MCF 10A (cell line): ENCODE measurements around the gene LRRC32. TPM values are rescaled to one million over a fixed set of nuclear protein-coding genes. Genes with fewer than 3 reads are reported as not detected.

Experiments
- BruUV-seq: library from RNA; stranded (reverse); fragments of 400-500 nt; replicated peaks from 2 replicates; lab custom pipeline; 2021; lab: Mats Ljungman, UMichigan
- CTCF ChIA-PET: fragments of 300-600 bp; sonication (Branson Sonifier 250); formaldehyde crosslinking; extraction: SDS; loops from one replicate; lab custom pipeline; 2021; ENCODE audit warnings: antibody characterized with exemption, inconsistent platforms; lab: Yijun Ruan, JAX
- POLR2A ChIA-PET: fragments of 300-600, 350-650 bp; sonication (Branson Sonifier 250); formaldehyde crosslinking; extraction: SDS; loops from one replicate; lab custom pipeline; 2020; ENCODE audit warnings: antibody characterized with exemption, inconsistent platforms; lab: Yijun Ruan, JAX
- DNase-seq: peaks from one replicate; pipeline ENCODE4 v3.0.0-alpha.2; 2018; ENCODE audit not compliant: unreplicated experiment
- H3K27ac Mint-ChIP-seq: one replicate; pipeline ENCODE4 v1.8.0; 2022; ENCODE audit warnings: mild to moderate bottlenecking, low read depth, mixed read lengths; ENCODE audit not compliant: unreplicated experiment
- H3K27me3 Mint-ChIP-seq: one replicate; pipeline ENCODE4 v1.8.0; 2022; ENCODE audit warnings: mixed read lengths; ENCODE audit not compliant: insufficient read depth, unreplicated experiment
- H3K36me3 Mint-ChIP-seq: one replicate; pipeline ENCODE4 v1.8.0; 2022; ENCODE audit warnings: mild to moderate bottlenecking, moderate library complexity, mixed read lengths; ENCODE audit not compliant: insufficient read depth, unreplicated experiment
- H3K4me1 Mint-ChIP-seq: one replicate; pipeline ENCODE4 v1.8.0; 2022; ENCODE audit warnings: mixed read lengths; ENCODE audit not compliant: insufficient read depth, unreplicated experiment
- H3K4me3 Mint-ChIP-seq: one replicate; pipeline ENCODE4 v1.8.0; 2022; ENCODE audit warnings: mild to moderate bottlenecking, moderate library complexity, mixed read lengths; ENCODE audit not compliant: unreplicated experiment
- H3K9me3 Mint-ChIP-seq: one replicate; pipeline ENCODE4 v1.8.0; 2022; ENCODE audit warnings: mixed read lengths; ENCODE audit not compliant: unreplicated experiment
- CTCF ChIP-seq: fragments of 200-600 bp; IDR thresholded peaks from one replicate; pipeline ENCODE4 v1.8.0; 2022; ENCODE audit warnings: antibody characterized with exemption, mild to moderate bottlenecking; ENCODE audit not compliant: unreplicated experiment
- intact Hi-C: fragments of 100-400 bp; cut with micrococcal nuclease; formaldehyde crosslinking; loops from 2 replicates; pipeline ENCODE4 v1.14.1; 2022
- total RNA-seq: library from RNA; stranded (reverse); gene quantifications from 2 replicates; pipeline ENCODE4 v1.2.3, GENCODE V29; 2022

The LRRC32 gene
- total RNA-seq, 1 experiment from 2014 or later, result not detected

DNA sequence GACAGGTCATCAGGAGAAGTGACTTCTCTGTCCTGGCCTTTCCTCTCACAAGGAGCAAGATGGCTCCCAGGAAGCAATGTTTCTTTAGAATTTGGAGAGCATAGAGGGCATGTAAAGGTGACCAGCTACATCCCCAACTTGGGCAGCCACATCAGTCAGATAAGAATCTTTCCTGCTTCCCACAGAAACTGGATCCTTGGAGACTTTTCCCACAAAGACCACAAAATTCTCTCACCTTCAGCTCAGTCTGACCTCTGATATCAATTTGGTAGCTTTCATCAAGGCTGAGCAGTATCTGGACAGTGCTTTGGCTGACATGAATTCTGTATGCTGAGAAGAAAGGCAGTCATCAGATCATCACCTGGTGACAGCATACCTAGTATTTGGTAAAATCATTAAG is 23.3 kb upstream of the LRRC32 start:
- peaks cover 15% of the 10 kb centered on the region for H3K4me1 Mint-ChIP-seq
- no peaks in the 10 kb centered on the region for H3K36me3 Mint-ChIP-seq
- POLR2A ChIA-PET, result interaction anchor here (0.6 kb wide), 1 partner anchor 599 kb away, joined by 3 read pairs; no protein-coding TSS in a partner anchor
- intact Hi-C loops, result no loop called here
- no peaks in the 10 kb centered on the region for H3K9me3 Mint-ChIP-seq
- no peak for DNase-seq
- H3K27me3 Mint-ChIP-seq, result no peaks in the 10 kb centered on the region
- H3K27ac Mint-ChIP-seq, result no peak overlapping the region
- BruUV-seq, result no TSS peak
- no peak overlapping the region for H3K4me3 Mint-ChIP-seq
- CTCF ChIA-PET, result interaction anchor here (0.5 to 1.3 kb wide), 4 partner anchors 14 to 375 kb away, joined by 3 to 5 read pairs (median 4); no protein-coding TSS in a partner anchor
- no peak for TF ChIP-seq CTCF

- DNase-seq, result no peak
- no peak for TF ChIP-seq CTCF
- Mint-ChIP-seq H3K36me3 (no peaks in the 10 kb centered on the region), H3K4me3 (no peak overlapping the region), H3K9me3 (no peaks in the 10 kb centered on the region), H3K4me1 (peaks cover 16% of the 10 kb centered on the region), H3K27ac (no peak overlapping the region), H3K27me3 (no peaks in the 10 kb centered on the region)
- CTCF ChIA-PET, result interaction anchor here (0.7 to 1.3 kb wide), 4 partner anchors 11 to 30 kb away, joined by 3 to 5 read pairs (median 3); no protein-coding TSS in a partner anchor
- POLR2A ChIA-PET, result no interaction called here
- intact Hi-C loops, result no loop called here
- no TSS peak for BruUV-seq
Observed at GRCh38 chr11:76692956-76693355, 22.4 kb upstream of the LRRC32 start.

DNA sequence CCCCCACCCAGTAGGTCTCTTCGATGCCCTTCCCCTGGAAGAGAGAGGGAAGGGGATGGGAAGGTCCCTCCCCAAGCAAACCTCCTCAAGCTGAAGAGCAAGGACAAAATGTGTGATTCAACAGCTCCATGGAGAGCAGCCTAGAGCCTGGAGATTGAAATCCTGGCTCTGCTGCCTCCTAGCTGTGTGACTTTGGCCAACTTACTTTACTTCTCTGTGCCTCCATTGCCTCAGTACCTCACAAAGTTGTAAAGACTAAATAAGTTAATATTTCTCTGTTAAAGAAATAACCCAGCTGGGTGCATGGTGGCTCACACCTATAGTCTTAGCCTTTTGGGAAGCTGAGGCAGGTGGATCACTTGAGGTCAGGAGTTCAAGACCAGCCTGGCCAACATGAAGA is 21.1 kb upstream of the LRRC32 start:
- H3K9me3 Mint-ChIP-seq, result no peaks in the 10 kb centered on the region
- intact Hi-C loops, result no loop called here

GRCh38 chr11:76690736-76691135 is 20.2 kb upstream of the LRRC32 start:
- H3K27me3 Mint-ChIP-seq, result no peaks in the 10 kb centered on the region
- intact Hi-C loops, result no loop called here
- DNase-seq, result peak; percentile 71
- no TSS peak for BruUV-seq
- H3K4me1 Mint-ChIP-seq, result peaks cover 16% of the 10 kb centered on the region
- ChIA-PET CTCF (interaction anchor here (1.4 kb wide), 1 partner anchor 9 kb away, joined by 3 read pairs; no protein-coding TSS in a partner anchor), POLR2A (interaction anchor here (0.5 kb wide), 1 partner anchor 420 kb away, joined by 3 read pairs; no protein-coding TSS in a partner anchor)
- H3K36me3 Mint-ChIP-seq, result no peaks in the 10 kb centered on the region
- peak overlapping the region; percentile 39 for H3K27ac Mint-ChIP-seq
- no peak overlapping the region for H3K4me3 Mint-ChIP-seq
- H3K9me3 Mint-ChIP-seq, result no peaks in the 10 kb centered on the region
- TF ChIP-seq CTCF, result no peak

More for the DNA sequence above, 21.1 kb upstream of the LRRC32 start:
- Mint-ChIP-seq H3K27ac (peak overlapping the region; percentile 63), H3K4me1 (peaks cover 16% of the 10 kb centered on the region), H3K4me3 (no peak overlapping the region), H3K36me3 (no peaks in the 10 kb centered on the region), H3K27me3 (no peaks in the 10 kb centered on the region)
- POLR2A ChIA-PET, result no interaction called here
- CTCF ChIA-PET, result interaction anchor here (0.6 to 1.0 kb wide), 2 partner anchors 30 to 227 kb away, joined by 3 to 4 read pairs; no protein-coding TSS in a partner anchor
- no peak for DNase-seq
- no peak for TF ChIP-seq CTCF
- BruUV-seq, result no TSS peak
